ENCODE measurements around the gene CDH11. TPM values are rescaled to one million over a fixed set of nuclear protein-coding genes. Genes with fewer than 3 reads are reported as not detected.
A peak's percentile ranks its signal among the peaks of the same experiment; 100 is the strongest.

Gene CDH11
- total and polyA plus RNA-seq, 2 donors (not counting 1 experiment from before 2014, with no cell fraction given), result 220 to 335 TPM

DNA sequence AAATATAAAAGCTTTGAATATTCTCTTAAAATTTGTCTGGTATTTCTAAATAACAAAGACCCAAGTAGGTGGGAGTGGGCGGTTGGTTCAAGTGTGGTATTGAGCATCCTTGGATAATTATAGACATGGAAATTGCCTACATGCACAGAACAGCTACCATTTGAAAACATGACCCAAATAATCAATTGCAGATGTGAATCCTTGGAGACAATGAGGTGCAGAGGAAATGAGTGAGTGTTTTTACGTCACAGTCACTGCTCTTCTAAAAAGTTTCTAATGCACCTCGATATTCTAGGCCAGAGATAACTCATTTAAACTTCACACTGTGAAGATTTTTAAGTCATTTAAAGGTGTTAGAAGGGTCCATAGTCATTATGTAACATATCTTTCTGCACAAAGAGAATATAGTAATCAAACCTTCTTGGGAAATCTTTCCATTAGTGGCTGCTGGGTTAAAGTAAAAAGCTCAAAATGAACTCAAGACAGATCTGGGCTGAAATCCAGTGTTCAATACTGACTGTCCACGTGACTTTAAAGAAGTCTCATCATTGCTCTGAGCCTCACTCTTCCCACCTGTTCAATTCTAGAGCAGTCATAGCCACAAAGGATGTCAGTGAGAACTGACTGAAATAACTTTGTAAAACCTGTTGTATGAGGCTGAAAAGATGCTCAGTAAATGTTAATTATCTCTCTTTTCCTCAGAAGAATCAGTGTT is 144.5 kb downstream of the CDH11 start:
- Histone ChIP-seq H3K9me3 (ENCODE audit: control insufficient read depth, insufficient read depth, low read depth, low read length) (no peaks in the 10 kb centered on the region), H3K4me3 (replicated peaks in 1 of 4; ENCODE audit: control extremely low read depth in 1 of 4, insufficient read depth in 1 of 4, low read depth in 3 of 4, low read length in 4 of 4) (no peak overlapping the region), H3K27me3 (ENCODE audit: control insufficient read depth, insufficient read depth, low read length) (no peaks in the 10 kb centered on the region), H4K20me1 (ENCODE audit: control insufficient read depth, extremely low read depth, insufficient read depth, low read length) (no peaks in the 10 kb centered on the region), H2AFZ (ENCODE audit: low read length) (no peak overlapping the region), H3K4me2 (ENCODE audit: extremely low read depth, insufficient read depth, low read length) (no peak overlapping the region), H3K9ac (ENCODE audit: insufficient read depth, low read length) (no peak overlapping the region), H3K27ac (ENCODE audit: insufficient read depth, low read length) (no peak overlapping the region), H3K79me2 (ENCODE audit: control insufficient read depth, insufficient read depth, low read length) (no peaks in the 10 kb centered on the region), H3K4me1 (ENCODE audit: control insufficient read depth, extremely low read depth, insufficient read depth, low read length) (no peaks in the 10 kb centered on the region), H3K36me3 (ENCODE audit: control insufficient read depth, insufficient read depth, low read length) (peaks cover under 1% of the 10 kb centered on the region)
- peak in 1 of 2 donors; percentile 27 for DNase-seq (ENCODE audit: low read depth in 2 of 2)
- TF ChIP-seq, protein P1, sequence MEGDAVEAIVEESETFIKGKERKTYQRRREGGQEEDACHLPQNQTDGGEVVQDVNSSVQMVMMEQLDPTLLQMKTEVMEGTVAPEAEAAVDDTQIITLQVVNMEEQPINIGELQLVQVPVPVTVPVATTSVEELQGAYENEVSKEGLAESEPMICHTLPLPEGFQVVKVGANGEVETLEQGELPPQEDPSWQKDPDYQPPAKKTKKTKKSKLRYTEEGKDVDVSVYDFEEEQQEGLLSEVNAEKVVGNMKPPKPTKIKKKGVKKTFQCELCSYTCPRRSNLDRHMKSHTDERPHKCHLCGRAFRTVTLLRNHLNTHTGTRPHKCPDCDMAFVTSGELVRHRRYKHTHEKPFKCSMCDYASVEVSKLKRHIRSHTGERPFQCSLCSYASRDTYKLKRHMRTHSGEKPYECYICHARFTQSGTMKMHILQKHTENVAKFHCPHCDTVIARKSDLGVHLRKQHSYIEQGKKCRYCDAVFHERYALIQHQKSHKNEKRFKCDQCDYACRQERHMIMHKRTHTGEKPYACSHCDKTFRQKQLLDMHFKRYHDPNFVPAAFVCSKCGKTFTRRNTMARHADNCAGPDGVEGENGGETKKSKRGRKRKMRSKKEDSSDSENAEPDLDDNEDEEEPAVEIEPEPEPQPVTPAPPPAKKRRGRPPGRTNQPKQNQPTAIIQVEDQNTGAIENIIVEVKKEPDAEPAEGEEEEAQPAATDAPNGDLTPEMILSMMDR (conservative IDR thresholded peaks at IDR 0.05 in 1 of 2, IDR thresholded peaks at IDR 0.05 in 1 of 2; ENCODE audit: low read depth in 1 of 2, low read length in 2 of 2), result no peak

DNA sequence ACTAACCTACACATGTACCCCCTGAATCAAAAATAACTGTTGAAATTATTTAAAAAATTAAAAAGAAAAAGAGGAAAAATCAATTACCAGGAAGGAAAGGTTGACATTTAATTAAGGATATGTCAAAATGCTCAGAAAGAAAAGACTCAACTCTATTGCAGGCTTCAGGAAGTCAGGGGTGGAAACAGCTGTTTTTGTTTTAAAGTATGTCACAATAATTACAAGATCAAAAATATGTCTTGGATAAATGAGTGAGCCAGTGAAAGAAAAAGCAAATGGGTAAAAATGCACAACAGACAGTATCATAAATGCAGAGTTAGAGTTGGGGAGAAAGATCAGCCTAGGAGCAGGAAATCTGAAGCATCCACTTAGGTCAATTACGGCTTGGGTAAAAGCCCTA is 146.0 kb downstream of the CDH11 start:
- H3K4me2 ChIP-seq (ENCODE audit: extremely low read depth, insufficient read depth, low read length), result no peak overlapping the region
- no peaks in the 10 kb centered on the region for H4K20me1 ChIP-seq (ENCODE audit: control insufficient read depth, extremely low read depth, insufficient read depth, low read length)
- no peak for DNase-seq (ENCODE audit: low read depth in 2 of 2)
- no peak overlapping the region for H3K27ac ChIP-seq (ENCODE audit: insufficient read depth, low read length)
- H3K4me3 ChIP-seq (replicated peaks in 1 of 4; ENCODE audit: control extremely low read depth in 1 of 4, insufficient read depth in 1 of 4, low read depth in 3 of 4, low read length in 4 of 4), result no peak overlapping the region
- H2AFZ ChIP-seq (ENCODE audit: low read length), result no peak overlapping the region
- no peak overlapping the region for H3K9ac ChIP-seq (ENCODE audit: insufficient read depth, low read length)
- no peaks in the 10 kb centered on the region for H3K9me3 ChIP-seq (ENCODE audit: control insufficient read depth, insufficient read depth, low read depth, low read length)
- peaks cover 4% of the 10 kb centered on the region for H3K36me3 ChIP-seq (ENCODE audit: control insufficient read depth, insufficient read depth, low read length)
- H3K79me2 ChIP-seq (ENCODE audit: control insufficient read depth, insufficient read depth, low read length), result no peaks in the 10 kb centered on the region
- H3K27me3 ChIP-seq (ENCODE audit: control insufficient read depth, insufficient read depth, low read length), result no peaks in the 10 kb centered on the region
- no peaks in the 10 kb centered on the region for H3K4me1 ChIP-seq (ENCODE audit: control insufficient read depth, extremely low read depth, insufficient read depth, low read length)
- no peak for TF ChIP-seq EZH2 (IDR thresholded peaks at IDR 0.05; ENCODE audit: low read length, missing control alignments)

DNA sequence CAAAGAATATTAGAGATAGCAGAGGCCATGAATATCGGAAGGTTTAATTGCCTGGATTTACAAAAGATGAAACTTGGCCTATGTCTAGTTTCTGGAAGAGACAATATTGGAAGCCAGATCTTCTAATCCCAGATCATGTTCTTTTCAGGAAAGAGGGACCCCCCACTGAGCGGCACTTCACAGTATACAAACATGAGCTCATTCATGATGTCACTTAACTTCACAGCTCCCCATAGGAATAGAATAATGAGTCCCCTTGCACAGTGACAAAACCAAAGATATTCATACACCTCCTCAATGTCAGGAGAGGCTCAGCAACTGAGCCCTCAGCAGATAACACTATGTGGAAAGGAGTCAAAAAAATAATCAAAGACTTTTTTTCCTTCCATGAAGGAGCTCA is 147.5 kb downstream of the CDH11 start:
- no peaks in the 10 kb centered on the region for H3K79me2 ChIP-seq (ENCODE audit: control insufficient read depth, insufficient read depth, low read length)
- H3K4me2 ChIP-seq (ENCODE audit: extremely low read depth, insufficient read depth, low read length), result no peak overlapping the region
- H3K36me3 ChIP-seq (ENCODE audit: control insufficient read depth, insufficient read depth, low read length), result peaks cover 4% of the 10 kb centered on the region
- H3K9me3 ChIP-seq (ENCODE audit: control insufficient read depth, insufficient read depth, low read depth, low read length), result no peaks in the 10 kb centered on the region
- DNase-seq (ENCODE audit: low read depth in 2 of 2), result no peak
- H2AFZ ChIP-seq (ENCODE audit: low read length), result no peak overlapping the region
- H3K9ac ChIP-seq (ENCODE audit: insufficient read depth, low read length), result no peak overlapping the region
- no peak overlapping the region for H3K4me3 ChIP-seq (replicated peaks in 1 of 4; ENCODE audit: control extremely low read depth in 1 of 4, insufficient read depth in 1 of 4, low read depth in 3 of 4, low read length in 4 of 4)
- no peaks in the 10 kb centered on the region for H3K4me1 ChIP-seq (ENCODE audit: control insufficient read depth, extremely low read depth, insufficient read depth, low read length)
- no peaks in the 10 kb centered on the region for H4K20me1 ChIP-seq (ENCODE audit: control insufficient read depth, extremely low read depth, insufficient read depth, low read length)
- TF ChIP-seq, protein P1 (conservative IDR thresholded peaks at IDR 0.05 in 1 of 2, IDR thresholded peaks at IDR 0.05 in 1 of 2; ENCODE audit: low read depth in 1 of 2, low read length in 2 of 2), result no peak
- TF ChIP-seq EZH2 (IDR thresholded peaks at IDR 0.05; ENCODE audit: low read length, missing control alignments), result no peak
- no peak overlapping the region for H3K27ac ChIP-seq (ENCODE audit: insufficient read depth, low read length)
- no peaks in the 10 kb centered on the region for H3K27me3 ChIP-seq (ENCODE audit: control insufficient read depth, insufficient read depth, low read length)
